Measurements from ENCODE around the gene ERC2. TPM values are rescaled to one million over a fixed set of nuclear protein-coding genes. Genes with fewer than 3 reads are reported as not detected.

Gene ERC2
- total RNA-seq, 1 donor = 0.36 TPM

- H3K4me1 ChIP-seq (ENCODE audit: insufficient read depth, low read length) = no peaks in the 10 kb centered on the region
- no peak overlapping the region for H3K4me2 ChIP-seq (ENCODE audit: insufficient read depth, low read length)
- no peaks in the 10 kb centered on the region for H3K27me3 ChIP-seq (ENCODE audit: insufficient read depth, low read length)
- no peaks in the 10 kb centered on the region for H3K9me3 ChIP-seq (ENCODE audit: low read depth, low read length)
- DNase-seq (ENCODE audit: insufficient read length, low spot score, missing footprints) = no peak
- no peaks in the 10 kb centered on the region for H3K79me2 ChIP-seq (ENCODE audit: insufficient read depth, low read length)
- no peak overlapping the region for H3K27ac ChIP-seq (ENCODE audit: low read depth, low read length)
- H3K36me3 ChIP-seq (ENCODE audit: insufficient read depth, low read length) = no peaks in the 10 kb centered on the region
- H2AFZ ChIP-seq (ENCODE audit: low read length) = no peak overlapping the region
- H4K20me1 ChIP-seq (ENCODE audit: insufficient read depth, low read length) = no peaks in the 10 kb centered on the region
- no peak for TF ChIP-seq CTCF (IDR thresholded peaks at IDR 0.05; ENCODE audit: extremely low read depth, low read depth, low read length)
- no peak overlapping the region for H3K4me3 ChIP-seq (ENCODE audit: insufficient read depth, low read length)
Observed at GRCh38 chr3:55937301-55937700, 531.0 kb downstream of the ERC2 start.

- Histone ChIP-seq H3K4me1 (ENCODE audit: insufficient read depth, low read length) (no peaks in the 10 kb centered on the region), H3K36me3 (ENCODE audit: insufficient read depth, low read length) (no peaks in the 10 kb centered on the region), H3K27me3 (ENCODE audit: insufficient read depth, low read length) (no peaks in the 10 kb centered on the region), H3K4me2 (ENCODE audit: insufficient read depth, low read length) (no peak overlapping the region), H4K20me1 (ENCODE audit: insufficient read depth, low read length) (no peaks in the 10 kb centered on the region), H3K9me3 (ENCODE audit: low read depth, low read length) (no peaks in the 10 kb centered on the region), H3K4me3 (ENCODE audit: insufficient read depth, low read length) (no peak overlapping the region), H3K79me2 (ENCODE audit: insufficient read depth, low read length) (no peaks in the 10 kb centered on the region), H2AFZ (ENCODE audit: low read length) (no peak overlapping the region), H3K27ac (ENCODE audit: low read depth, low read length) (no peak overlapping the region)
- TF ChIP-seq CTCF (IDR thresholded peaks at IDR 0.05; ENCODE audit: extremely low read depth, low read depth, low read length) = no peak
- no peak for DNase-seq (ENCODE audit: insufficient read length, low spot score, missing footprints)
Observed at GRCh38 chr3:55936549-55937052, 531.7 kb downstream of the ERC2 start.

GRCh38 chr3:55935241-55935640, 533.0 kb downstream of the ERC2 start:
- no peak for TF ChIP-seq CTCF (IDR thresholded peaks at IDR 0.05; ENCODE audit: extremely low read depth, low read depth, low read length)

GRCh38 chr3:55934771-55935170, 533.5 kb downstream of the ERC2 start:
- no peak for TF ChIP-seq CTCF (IDR thresholded peaks at IDR 0.05; ENCODE audit: extremely low read depth, low read depth, low read length)
- Histone ChIP-seq H4K20me1 (ENCODE audit: insufficient read depth, low read length) (no peaks in the 10 kb centered on the region), H3K4me2 (ENCODE audit: insufficient read depth, low read length) (no peak overlapping the region), H3K36me3 (ENCODE audit: insufficient read depth, low read length) (no peaks in the 10 kb centered on the region), H3K4me1 (ENCODE audit: insufficient read depth, low read length) (no peaks in the 10 kb centered on the region), H3K27me3 (ENCODE audit: insufficient read depth, low read length) (no peaks in the 10 kb centered on the region), H3K27ac (ENCODE audit: low read depth, low read length) (no peak overlapping the region), H3K79me2 (ENCODE audit: insufficient read depth, low read length) (no peaks in the 10 kb centered on the region), H2AFZ (ENCODE audit: low read length) (no peak overlapping the region), H3K4me3 (ENCODE audit: insufficient read depth, low read length) (no peak overlapping the region), H3K9me3 (ENCODE audit: low read depth, low read length) (no peaks in the 10 kb centered on the region)
- no peak for DNase-seq (ENCODE audit: insufficient read length, low spot score, missing footprints)

More at GRCh38 chr3:55935241-55935640, 533.0 kb downstream of the ERC2 start:
- H3K27ac ChIP-seq (ENCODE audit: low read depth, low read length) = no peak overlapping the region
- H3K4me1 ChIP-seq (ENCODE audit: insufficient read depth, low read length) = no peaks in the 10 kb centered on the region
- no peaks in the 10 kb centered on the region for H4K20me1 ChIP-seq (ENCODE audit: insufficient read depth, low read length)
- H3K36me3 ChIP-seq (ENCODE audit: insufficient read depth, low read length) = no peaks in the 10 kb centered on the region
- no peaks in the 10 kb centered on the region for H3K27me3 ChIP-seq (ENCODE audit: insufficient read depth, low read length)
- H3K4me2 ChIP-seq (ENCODE audit: insufficient read depth, low read length) = no peak overlapping the region
- H2AFZ ChIP-seq (ENCODE audit: low read length) = no peak overlapping the region
- H3K9me3 ChIP-seq (ENCODE audit: low read depth, low read length) = no peaks in the 10 kb centered on the region
- H3K4me3 ChIP-seq (ENCODE audit: insufficient read depth, low read length) = no peak overlapping the region
- H3K79me2 ChIP-seq (ENCODE audit: insufficient read depth, low read length) = no peaks in the 10 kb centered on the region
- DNase-seq (ENCODE audit: insufficient read length, low spot score, missing footprints) = no peak

All from osteoblast (primary cell).